ENCODE measurements around the gene CDK5RAP3.

DNA sequence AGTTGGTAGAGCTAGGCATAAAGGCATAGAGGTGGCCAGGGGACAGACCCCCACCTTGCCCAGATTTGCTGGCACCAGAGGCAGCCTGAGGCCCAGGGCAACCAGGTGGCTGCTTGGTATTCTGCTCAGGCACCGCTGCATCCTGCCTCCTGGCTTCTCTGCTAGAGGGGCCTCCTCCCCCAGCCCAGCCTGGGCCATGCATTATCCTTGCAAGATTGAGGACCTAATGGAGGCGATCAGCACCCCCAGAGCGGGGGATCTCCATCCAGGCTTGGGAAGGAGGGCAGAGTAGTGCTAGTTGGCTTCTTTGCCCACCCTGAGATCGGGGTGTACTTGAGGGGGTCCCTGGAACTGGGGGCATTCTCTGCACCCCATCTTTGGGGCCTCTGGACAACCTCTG lies 23.8 kb downstream of the CDK5RAP3 start:
- TF ChIP-seq, protein P1, sequence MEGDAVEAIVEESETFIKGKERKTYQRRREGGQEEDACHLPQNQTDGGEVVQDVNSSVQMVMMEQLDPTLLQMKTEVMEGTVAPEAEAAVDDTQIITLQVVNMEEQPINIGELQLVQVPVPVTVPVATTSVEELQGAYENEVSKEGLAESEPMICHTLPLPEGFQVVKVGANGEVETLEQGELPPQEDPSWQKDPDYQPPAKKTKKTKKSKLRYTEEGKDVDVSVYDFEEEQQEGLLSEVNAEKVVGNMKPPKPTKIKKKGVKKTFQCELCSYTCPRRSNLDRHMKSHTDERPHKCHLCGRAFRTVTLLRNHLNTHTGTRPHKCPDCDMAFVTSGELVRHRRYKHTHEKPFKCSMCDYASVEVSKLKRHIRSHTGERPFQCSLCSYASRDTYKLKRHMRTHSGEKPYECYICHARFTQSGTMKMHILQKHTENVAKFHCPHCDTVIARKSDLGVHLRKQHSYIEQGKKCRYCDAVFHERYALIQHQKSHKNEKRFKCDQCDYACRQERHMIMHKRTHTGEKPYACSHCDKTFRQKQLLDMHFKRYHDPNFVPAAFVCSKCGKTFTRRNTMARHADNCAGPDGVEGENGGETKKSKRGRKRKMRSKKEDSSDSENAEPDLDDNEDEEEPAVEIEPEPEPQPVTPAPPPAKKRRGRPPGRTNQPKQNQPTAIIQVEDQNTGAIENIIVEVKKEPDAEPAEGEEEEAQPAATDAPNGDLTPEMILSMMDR (IDR thresholded peaks at IDR 0.05; ENCODE audit: borderline replicate concordance, extremely low read depth, low read length, poor library complexity, severe bottlenecking): no peak
- no peak for TF ChIP-seq EZH2 (IDR thresholded peaks at IDR 0.05; ENCODE audit: borderline replicate concordance, low read depth, low read length, severe bottlenecking)

Measured in DND-41 (cell line).